Hippocampal formation (tissue), 2 donors: ENCODE measurements around the gene ISCU.
A peak's percentile ranks its signal among the peaks of the same experiment; 100 is the strongest.

Experiments
- DNase-seq, 2 donors: peaks; one replicate each; lab custom pipeline; 2025; lab: John Stamatoyannopoulos, UW

Gene ISCU

DNA sequence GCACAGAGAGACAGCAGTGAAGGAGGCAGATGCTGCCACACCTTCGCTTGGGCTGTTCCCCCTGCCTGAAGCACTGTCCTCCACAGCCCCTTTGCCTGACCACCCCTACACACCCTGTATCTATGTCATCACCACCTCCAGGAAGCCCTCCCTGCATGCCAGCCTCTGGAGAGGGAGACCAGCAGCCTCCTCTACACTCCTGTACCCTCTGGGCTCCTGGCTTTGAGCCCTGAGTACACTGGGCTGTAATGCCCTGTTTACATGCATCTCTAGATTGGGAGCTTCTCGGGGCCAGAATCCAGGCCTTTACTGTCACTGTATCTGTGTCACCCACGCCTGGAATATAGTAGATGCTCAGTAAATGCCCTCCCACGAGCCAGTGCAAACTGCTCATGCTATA, 41.3 kb downstream of the ISCU start:
- no peak for DNase-seq

DNA sequence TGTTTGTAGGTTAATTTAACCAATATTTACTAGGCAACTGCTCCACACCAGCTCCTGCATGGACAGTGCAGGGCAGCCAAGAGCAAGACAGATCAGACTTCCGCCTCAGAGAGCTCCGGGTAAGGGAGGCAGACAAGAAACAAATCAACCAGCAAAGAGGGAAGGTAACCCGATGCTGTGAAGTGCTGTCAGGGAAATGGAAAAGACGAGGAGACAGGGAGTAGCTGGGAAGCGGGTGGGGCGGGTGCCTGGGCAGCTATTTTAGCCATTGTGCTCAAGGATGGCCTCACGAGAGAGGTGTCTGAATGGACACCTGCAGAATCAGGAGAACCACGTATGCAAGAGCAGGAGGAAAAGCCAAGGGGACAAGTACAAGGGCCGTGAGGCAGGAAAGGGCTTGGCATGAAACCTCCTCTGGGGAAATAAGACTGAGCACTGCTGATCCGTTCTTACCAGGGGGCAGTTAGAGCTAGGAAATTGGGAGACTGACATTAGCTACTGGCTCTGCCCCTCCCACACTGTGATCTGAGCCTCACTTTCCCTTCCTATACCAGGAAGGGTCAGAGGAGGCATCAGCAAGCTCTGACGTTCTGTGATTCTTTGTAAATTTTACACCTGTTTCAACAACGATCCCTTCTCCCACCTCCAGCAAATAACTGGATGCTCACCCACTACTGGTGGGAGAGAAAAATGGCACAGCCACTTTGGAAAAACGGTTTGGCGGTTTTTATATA, 42.0 kb downstream of the ISCU start:
- DNase-seq = no peak

DNA sequence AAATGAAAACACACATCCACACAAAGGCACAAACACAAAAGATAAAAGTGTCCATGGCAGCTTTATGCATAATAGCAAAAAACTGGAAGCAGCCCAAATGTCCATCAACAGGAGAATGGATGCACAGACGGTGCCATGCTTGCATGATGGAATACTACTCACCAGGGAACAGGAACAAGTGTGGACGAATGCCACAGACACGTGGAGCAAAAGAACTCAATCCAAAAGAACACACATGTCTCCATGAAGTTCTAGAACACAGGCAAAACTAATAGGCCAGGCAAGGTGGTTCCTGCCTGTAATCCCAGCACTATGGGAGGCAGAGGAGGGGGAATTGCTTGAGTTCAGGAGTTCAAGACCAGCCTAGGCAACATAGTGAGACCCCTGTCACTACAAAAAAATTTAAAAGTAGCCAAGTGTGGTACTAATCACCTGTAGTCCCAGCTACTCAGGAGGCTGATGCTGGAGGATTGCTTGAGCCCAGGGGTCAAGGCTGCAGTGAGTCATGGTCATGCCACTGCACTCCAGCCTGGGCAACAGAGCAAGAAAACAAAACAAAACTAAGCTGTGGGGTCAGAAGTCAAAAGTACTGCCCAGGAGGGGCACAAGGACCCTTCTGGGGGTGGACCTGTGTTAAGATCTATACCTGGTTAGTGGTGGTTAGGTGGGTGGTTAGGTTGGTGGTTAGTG, 42.7 kb downstream of the ISCU start:
- no peak for DNase-seq

DNA sequence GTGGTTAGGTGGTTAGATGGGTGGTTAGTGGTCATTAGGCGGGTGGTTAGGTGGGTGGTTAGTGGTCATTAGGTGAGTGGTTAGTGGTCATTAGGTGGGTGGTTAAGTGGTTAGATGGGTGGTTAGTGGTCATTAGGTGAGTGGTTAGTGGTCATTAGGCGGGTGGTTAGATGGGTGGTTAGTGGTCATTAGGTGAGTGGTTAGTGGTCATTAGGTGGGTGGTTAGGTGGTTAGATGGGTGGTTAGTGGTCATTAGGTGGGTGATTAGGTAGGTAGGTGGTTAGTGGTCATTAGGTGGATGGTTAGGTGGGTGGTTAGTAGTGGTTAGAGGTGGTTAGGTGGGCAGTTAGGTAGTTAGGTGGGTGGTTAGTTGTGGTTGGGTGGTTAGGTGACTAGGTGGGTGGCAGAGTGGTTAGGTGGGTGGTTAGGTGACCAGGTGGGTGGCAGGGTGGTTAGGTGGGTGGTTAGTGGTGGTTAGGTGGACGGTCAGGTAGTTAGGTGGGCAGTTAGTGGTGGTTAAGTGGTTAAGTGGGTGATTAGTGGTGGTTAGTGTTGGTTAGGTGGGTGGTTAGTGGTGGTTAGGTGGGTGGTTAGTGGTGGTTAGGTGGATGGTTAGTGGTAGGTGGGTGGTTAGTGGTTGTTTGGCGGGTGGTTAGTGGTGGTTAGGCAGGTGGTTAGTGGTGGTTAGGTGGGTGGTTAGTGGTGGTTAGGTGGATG, 43.5 kb downstream of the ISCU start:
- DNase-seq = no peak

DNA sequence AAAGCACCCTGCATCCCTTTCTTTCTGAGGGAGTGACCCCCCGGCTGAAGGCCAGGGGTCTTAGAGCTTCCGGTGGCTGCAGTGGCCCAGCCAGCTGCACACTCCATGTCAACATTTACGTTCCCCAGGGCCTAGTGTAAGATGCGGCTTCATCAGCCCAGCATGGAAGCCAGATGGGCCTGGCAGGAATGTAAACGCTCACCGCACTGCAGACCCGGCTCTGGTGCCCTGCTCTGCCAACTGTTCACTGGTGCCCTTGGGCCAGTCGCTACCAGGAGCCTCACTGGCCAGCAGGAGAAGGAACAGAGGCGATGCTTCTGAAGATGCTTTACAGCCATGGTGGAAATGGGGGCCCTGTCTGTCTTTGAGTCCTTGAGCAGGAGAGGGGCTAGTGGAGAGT, 44.1 kb downstream of the ISCU start:
- no peak for DNase-seq

DNA sequence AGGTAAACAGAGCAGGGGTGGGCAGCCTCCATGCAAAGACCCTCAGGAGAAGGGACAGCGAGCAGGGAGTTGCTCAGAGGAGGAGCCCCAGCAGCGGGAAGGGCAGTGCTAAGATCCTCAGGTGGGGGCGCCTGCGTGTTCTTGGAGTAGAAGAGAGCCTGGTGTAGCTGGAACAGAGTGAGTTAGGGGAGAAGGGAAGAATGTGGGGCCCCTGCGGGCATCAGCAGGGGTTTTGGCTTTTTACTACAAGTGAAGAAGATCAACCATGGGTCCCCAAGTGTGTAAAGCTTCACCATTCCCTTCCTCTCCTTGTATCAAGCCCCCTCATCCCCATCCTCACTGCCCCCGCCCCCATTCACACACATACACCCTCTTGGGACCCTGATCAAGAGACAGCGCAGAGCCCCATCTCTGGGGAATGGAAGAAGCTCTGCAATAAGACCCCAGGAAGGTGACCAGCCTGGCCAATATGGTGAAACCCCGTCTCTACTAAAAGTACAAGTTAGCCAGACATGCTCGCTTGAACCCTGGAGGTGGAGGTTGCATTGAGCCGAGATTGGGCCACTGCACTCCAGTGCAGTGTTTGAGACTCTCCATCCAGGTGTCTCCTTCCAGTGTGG, 45.7 kb downstream of the ISCU start:
- DNase-seq = no peak

DNA sequence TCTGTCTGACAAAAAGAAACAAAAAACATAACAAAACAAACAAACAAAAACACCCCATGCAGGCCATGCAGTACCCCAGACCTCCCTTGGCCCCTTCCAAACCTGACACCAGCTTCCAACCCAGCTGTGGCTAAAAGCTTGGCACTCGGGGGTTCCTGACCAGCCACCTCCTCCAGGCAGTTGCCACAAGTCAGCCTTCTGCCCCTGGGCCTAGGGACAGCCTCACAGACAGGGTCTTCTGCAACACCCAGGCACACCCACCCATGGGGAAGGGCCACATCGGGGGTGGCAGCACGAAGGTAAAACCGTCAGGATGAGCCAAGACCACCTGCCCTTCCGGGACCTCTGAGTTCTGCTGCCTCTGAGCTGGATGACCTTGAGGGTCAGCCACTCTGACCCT, 46.2 kb downstream of the ISCU start:
- DNase-seq = no peak

DNA sequence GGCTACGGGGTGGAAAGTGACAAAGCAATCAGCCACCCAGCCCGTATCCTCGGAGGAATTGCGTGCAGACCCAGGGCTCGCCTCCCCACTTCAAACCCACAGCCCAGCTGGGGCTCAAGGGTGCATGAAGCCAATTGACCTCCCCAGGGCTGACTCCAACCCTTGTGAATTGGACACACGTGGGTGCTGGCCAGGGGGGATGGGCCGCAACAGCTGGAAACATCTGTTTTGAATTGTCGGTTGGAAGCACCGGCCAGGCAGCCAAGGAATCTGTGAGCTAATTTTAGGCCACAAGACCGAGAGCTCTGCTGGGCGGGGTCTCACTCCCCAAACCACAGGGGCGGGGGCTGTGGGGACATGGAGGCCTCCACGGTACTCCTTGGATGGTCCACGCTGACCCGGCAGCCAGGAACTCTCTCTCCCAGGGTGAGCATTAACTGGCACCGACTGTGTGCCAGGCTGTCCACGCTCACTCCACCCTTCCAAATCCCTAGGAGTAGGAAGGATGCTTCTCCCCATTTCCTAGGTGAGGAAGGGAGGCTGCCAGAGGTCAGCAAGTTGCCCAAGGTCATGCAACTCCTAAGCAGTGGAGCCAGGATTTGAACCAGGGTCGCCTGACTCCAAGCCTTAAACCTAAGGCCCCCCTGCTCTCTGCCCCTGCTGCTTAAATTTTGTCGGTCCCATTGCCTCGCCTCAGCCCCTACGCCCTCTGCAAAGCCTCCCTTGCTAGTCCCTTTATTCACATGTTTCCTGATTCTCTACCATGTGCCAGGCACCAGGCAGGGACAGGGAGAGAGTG, 47.3 kb downstream of the ISCU start:
- no peak for DNase-seq

DNA sequence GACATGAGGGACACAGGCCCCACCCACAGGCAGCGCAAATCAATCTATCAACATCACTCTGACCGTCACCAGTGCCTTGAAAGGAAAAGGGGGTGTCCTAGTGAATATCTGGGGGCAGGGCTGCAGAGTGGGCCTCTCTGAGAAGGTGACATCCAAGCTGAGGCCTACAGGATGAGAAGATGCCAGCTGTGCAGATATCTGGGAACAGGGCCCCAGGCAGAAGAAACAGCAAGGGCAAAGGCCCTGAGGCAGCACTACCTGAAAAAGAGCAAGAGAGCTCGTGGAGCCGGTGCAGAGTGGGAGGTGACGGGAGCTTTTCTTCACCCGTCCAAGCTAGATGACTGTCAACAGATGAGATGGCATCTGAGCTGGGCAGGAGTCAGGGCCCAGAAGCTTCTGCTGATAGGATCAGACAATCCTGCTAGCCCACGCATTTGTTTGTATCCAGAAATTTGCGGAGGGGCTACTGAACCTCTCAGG, 48.0 kb downstream of the ISCU start:
- no peak for DNase-seq

DNA sequence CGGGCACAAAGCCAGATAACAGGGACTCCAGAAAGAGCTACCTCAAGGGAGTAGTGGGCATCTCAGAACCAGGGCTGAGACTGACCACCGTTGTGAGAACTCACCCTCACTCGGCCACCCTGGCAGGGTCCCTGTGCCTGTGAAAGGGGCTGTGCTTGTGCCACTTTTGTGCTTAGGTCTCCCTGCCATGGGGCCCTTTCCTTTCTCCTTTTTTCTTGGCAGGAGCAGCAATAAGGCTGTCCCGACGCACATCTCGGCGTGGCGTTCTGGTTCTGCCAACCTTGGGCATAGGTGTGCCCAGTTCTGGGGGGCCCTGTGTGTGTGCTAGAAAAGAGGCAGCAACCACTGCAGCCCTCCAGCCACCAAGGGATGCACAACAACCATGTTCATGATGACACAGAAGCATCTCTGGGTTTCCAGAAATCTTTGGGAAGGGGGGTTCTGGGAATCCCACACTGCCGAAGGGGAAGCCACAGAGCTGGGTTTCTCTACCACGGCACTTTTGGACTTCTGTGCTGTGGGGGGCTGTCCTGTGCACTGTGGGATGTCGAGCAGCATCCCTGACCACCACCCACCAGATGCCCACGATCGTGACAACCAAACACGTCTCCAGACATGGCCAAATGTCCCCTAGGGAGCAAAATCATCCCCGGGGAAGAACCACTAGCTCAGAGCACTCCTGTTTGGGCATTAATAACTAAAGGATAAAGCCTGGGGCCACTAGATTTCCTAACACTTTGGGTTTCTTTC, 48.6 kb downstream of the ISCU start:
- DNase-seq = no peak

DNA sequence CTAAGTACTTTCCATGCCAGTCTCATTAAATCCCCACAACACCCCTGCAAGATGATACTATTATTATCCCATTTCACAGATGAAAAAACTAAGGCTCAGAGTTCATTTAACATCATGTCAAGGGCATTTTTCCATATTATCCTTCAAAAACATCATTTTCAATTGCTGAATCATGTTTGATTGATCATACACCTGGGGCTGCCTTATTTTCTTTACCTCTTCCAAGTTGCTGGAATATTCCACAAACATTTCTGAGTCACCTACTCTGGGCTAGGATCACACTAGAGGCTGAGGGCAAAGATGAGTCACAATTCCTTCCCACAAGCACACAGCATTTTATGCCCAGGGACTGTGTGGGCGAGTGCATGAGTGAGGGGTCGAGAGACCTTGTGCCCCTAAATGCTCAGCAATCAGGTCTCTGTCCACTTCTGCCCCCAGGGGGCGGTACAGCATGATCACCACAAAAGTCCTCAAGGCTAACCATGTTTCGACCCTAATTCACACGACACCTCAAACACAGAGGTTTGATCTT, 49.6 kb downstream of the ISCU start:
- DNase-seq = no peak

DNA sequence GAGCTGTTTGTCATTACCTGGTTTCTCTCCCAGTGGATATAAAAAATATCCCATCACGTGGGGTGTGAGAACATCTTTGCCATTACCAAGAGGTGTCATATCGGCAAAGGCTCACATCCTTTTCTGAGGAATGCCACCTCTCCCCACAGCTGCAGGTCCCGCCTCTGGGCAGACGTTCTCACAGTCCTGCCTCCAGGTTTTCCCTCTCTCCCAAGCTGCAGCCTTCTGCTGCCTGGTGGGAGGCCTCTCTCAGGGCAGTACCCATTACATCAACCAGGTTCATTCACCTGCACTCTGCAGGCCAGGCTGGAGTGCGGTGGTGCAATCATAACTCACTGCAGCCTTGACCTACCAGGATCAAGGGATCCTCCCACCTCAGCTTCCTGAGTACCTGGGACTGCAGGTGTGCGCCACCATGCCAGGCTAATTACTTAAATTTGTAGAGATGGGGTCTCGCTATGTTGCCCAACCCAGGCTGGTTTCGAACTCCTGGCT, 50.4 kb downstream of the ISCU start:
- DNase-seq = no peak

DNA sequence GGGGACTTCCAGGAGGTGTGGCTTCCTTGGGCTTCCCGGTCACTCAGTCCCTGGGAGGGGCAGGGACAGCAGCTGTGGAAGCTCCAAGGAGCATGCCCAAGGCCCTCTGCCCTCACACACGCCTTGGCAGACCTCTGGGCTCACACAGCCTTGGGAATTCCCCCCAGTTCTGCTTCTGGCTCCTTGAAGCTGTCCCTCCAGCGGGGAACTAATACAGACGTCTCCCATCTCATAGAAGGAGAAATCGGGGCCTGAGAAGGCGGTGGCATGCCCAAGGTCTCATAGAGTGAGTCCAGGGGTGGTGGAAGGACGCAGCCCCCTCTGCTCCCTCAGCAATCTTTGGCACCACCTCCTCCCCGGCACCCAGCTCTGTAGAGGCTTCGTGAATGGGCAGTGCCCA, 51.2 kb downstream of the ISCU start:
- DNase-seq = no peak

DNA sequence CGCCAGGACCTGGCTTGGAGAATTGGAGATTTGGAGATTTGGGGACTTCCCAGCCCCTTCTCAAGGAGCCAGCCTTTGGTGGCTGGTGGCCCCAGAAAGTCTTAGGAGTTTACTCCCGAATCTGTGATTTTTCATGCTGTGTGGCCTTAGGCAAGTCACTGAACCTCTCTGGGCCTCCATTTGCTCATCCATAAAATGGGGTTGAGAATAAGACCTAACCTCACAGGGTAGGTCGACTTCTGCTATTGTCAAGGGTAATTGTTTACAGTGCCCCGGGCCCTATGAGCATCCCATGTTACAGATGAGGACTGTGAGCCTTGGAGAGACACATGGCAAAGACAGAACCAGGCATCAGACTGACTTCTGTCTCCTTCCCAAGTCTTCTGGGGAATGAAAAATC, 51.6 kb downstream of the ISCU start:
- DNase-seq = no peak

DNA sequence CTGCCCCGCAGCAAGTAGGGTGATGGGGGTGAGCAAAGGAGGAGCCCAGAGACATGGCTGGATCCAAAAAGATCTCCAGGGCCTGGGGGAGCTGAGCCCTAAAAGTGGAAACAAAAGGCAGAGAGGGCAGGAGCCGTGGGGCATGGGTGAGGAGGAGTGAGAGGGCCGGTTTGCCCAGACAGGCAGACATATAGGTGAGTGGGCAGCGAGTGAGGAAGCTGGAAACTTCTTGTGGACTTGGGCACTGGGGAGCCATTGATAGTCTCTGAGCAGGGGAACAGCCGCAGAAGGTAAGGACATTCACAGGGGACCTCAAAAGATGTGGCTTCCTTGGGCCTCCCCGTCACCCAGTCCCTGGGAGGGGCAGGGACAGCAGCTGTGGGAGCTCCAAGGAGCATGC, 52.2 kb downstream of the ISCU start:
- no peak for DNase-seq

DNA sequence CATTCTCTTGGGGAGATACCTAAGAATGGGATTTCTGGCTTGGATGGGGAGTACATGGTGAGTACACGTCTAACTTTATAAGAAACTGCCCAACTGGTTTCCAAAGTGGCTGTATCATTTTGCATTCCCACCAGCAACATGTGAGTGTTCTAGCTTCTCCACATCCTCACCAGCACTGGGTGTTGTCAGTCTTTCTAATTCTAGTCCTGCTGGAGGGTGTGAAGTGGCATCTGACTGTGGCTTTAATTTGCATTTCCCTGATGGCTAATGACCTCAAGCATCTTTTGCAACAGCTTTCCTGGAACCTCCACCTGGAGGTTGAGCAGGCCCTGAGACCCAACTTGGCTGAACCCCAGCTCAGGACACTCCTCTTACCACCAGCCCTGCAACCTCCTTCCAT, 53.5 kb downstream of the ISCU start:
- DNase-seq = no peak

DNA sequence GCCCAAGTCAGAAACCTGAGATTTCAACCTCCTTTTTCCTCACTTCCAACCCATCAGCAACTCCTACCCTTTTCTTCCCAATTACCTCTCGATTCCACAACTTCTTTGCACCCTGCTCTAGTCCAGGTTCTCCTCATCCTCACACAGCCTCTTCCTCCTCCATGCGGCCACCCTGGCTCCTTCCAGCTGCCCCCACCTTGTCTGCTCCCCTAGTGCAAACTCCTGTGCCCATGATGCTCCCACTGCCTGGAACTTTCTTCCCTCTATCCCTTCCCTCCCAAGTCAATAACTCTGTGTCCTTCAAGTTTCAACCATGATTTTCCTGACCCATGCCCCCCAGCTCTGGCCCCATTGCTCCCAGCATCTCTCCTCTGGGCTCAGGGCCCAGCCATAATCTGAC, 54.0 kb downstream of the ISCU start:
- DNase-seq = no peak

DNA sequence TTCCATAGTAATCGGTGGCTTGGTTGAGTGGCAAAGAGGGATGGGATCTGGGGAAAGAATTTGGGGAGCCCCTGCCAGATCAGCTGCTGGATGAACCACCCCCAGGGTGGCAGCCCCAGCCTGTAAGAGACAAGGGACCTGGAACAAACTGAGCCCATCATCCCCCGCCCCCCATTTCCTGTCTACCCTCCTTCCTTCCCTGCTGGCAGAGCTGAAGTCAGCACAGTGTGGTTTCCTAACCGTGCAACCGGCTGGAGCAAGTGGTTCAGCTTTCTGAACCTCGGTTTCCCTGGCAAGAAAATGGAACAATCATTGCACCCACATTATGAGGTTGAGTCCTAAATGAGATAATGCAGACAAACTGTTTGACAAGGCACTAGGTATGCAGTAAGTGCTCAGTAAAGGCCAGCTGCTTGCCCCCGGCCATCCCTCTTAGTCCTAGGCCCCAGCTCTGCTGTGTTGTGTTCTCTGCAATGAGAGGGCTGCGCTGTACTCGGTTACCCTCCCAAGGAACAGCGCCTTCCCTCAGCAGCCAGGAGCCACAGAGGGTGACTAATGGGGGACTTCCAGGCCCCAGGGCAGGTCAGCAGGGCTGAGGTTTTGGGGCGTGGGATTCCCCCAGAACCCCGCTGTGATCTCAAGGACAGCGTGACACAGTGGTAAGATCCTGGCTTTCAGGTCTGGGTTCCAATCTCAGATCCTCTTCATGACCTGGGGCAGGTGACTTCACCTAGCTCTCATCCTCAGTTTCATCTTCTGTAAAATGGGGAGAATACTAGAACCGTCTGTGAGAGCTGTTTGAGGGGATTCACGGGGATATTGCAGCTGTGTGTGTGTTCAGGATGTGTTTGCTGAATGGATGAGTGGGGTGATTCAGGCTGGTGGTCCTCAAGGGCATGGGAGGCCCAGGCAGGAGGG, 54.8 kb downstream of the ISCU start:
- peak in 1 of 2 donors; percentile 12 for DNase-seq
